GM19372 (cell line): Measurements from ENCODE around the gene NLK.
"Not testable (repeated sequence)": the region's sequence is repeated elsewhere in the genome, so short reads cannot be mapped to it uniquely, and the experiment has no call there.

Experiments used
- ATAC-seq: cut with Tn5 transposase; IDR thresholded peaks from one replicate; pipeline ENCODE4 v1.9.1; 2021; ENCODE audit warnings: mild to moderate bottlenecking, low read depth, moderate library complexity; ENCODE audit not compliant: unreplicated experiment

The NLK gene

GRCh38 chr17:28144019-28144418 lies 101.5 kb downstream of the NLK start:
- ATAC-seq: no peak

- ATAC-seq: no peak
These were observed 102.9 kb downstream of the NLK start for GRCh38 chr17:28145348-28145747.

- ATAC-seq: no peak
These were observed 104.5 kb downstream of the NLK start for GRCh38 chr17:28147017-28147416.

- ATAC-seq: no peak
These were observed 108.5 kb downstream of the NLK start for GRCh38 chr17:28151001-28151400.

GRCh38 chr17:28154214-28154613 lies 111.7 kb downstream of the NLK start:
- no peak for ATAC-seq

GRCh38 chr17:28155405-28155804 lies 112.9 kb downstream of the NLK start:
- not testable (repeated sequence) for ATAC-seq

- ATAC-seq: no peak
These were observed 116.5 kb downstream of the NLK start for GRCh38 chr17:28159004-28159403.

GRCh38 chr17:28159924-28160323 lies 117.4 kb downstream of the NLK start:
- ATAC-seq: no peak

GRCh38 chr17:28160610-28161009 lies 118.1 kb downstream of the NLK start:
- no peak for ATAC-seq

- ATAC-seq: no peak
These were observed 118.8 kb downstream of the NLK start for GRCh38 chr17:28161311-28161710.

GRCh38 chr17:28166478-28166877 lies 124.0 kb downstream of the NLK start:
- no peak for ATAC-seq

- ATAC-seq: no peak
These were observed 127.3 kb downstream of the NLK start for GRCh38 chr17:28169621-28170349.

GRCh38 chr17:28170771-28171170 lies 128.3 kb downstream of the NLK start:
- no peak for ATAC-seq

GRCh38 chr17:28173031-28173561 lies 130.6 kb downstream of the NLK start:
- ATAC-seq: no peak

- no peak for ATAC-seq
These were observed 131.3 kb downstream of the NLK start for GRCh38 chr17:28173801-28174200.

- no peak for ATAC-seq
These were observed 132.0 kb downstream of the NLK start for GRCh38 chr17:28174352-28175046.

GRCh38 chr17:28177351-28177750 lies 134.9 kb downstream of the NLK start:
- ATAC-seq: no peak

GRCh38 chr17:28178800-28179199 lies 136.3 kb downstream of the NLK start:
- ATAC-seq: no peak

GRCh38 chr17:28180449-28180848 lies 138.0 kb downstream of the NLK start:
- no peak for ATAC-seq

- ATAC-seq: no peak
These were observed 139.1 kb downstream of the NLK start for GRCh38 chr17:28181568-28181967.

- ATAC-seq: no peak
These were observed 140.1 kb downstream of the NLK start for GRCh38 chr17:28182559-28182958.

- ATAC-seq: no peak
These were observed 143.2 kb downstream of the NLK start for GRCh38 chr17:28185658-28186057.
